Gastroesophageal sphincter (tissue), 4 donors: ENCODE results near the gene NSFL1C. TPM values are rescaled to one million over a fixed set of nuclear protein-coding genes. Genes with fewer than 3 reads are reported as not detected.
"Not testable (repeated sequence)": the region's sequence is repeated elsewhere in the genome, so short reads cannot be mapped to it uniquely, and the experiment has no call there.

Experiments used
- ATAC-seq: fragments of 150-250 bp; one replicate; pipeline ENCODE4 v1.9.1; 2016; ENCODE audit warnings: mild to moderate bottlenecking, moderate library complexity
- H3K27ac ChIP-seq, 4 donors: fragments of 200-600 bp; sonication (generic) in 3 of 4; 1 replicate in 3 of 4; 2 replicates in 1 of 4; pipeline ENCODE4 v1.5.1; 2016 to 2019
- H3K27me3 ChIP-seq: fragments of 200-600 bp; sonication (generic); one replicate; pipeline ENCODE4 v1.5.1; 2019
- H3K36me3 ChIP-seq, 2 donors: fragments of 200-600 bp; sonication (generic); one replicate each; pipeline ENCODE4 v1.5.1; 2019; ENCODE audit warnings: control low read depth in 1 of 2
- H3K4me1 ChIP-seq, 3 donors: fragments of 200-600 bp; sonication (generic); 1 replicate in 2 of 3; 2 replicates in 1 of 3; pipeline ENCODE4 v1.5.1; 2016 to 2019; ENCODE audit warnings: control low read depth in 2 of 3
- H3K4me3 ChIP-seq, 2 donors: fragments of 200-600 bp; sonication (generic); one replicate each; pipeline ENCODE4 v1.5.1; 2019; ENCODE audit warnings: mild to moderate bottlenecking in 1 of 2, moderate library complexity in 1 of 2
- H3K9me3 ChIP-seq, 3 donors: fragments of 200-600 bp; sonication (generic); one replicate each; pipeline ENCODE4 v1.5.1; 2017 to 2019; ENCODE audit warnings: control low read depth in 2 of 3
- CTCF ChIP-seq, 4 experiments: fragments of 200-600 bp in 2 of 4; fragments of 450-650 bp in 2 of 4; sonication (generic) in 1 of 4; IDR thresholded peaks; one replicate each; pipeline ENCODE4 v1.5.1; 2017 to 2019; ENCODE audit warnings: antibody characterized with exemption in 4 of 4, mild to moderate bottlenecking in 2 of 4, moderate library complexity in 2 of 4
- EP300 ChIP-seq: sonication (generic); formaldehyde crosslinking; IDR thresholded peaks from one replicate; pipeline ENCODE4 v1.6.1; 2017; ENCODE audit warnings: antibody characterized with exemption, mild to moderate bottlenecking
- POLR2A ChIP-seq, 2 donors: fragments of 450-650 bp; IDR thresholded peaks; one replicate each; pipeline ENCODE4 v1.6.1; 2017; ENCODE audit warnings: antibody characterized with exemption in 2 of 2, mild to moderate bottlenecking in 2 of 2, moderate library complexity in 1 of 2
- POLR2AphosphoS5 ChIP-seq: sonication (generic); formaldehyde crosslinking; IDR thresholded peaks from one replicate; pipeline ENCODE4 v1.6.1; 2017; ENCODE audit warnings: antibody characterized with exemption
- WGBS, 2 donors: methylation state at CpG; one replicate each; pipeline ENCODE4 v1.1.5; 2018; ENCODE audit warnings: low coverage in 1 of 2; 5-methylcytosine and 5-hydroxymethylcytosine counted together
- total RNA-seq, 4 donors: library from RNA; depleted of rRNA; stranded (reverse); fragments of >200 nt; gene quantifications; one replicate each; pipeline ENCODE4 v1.1.0, GENCODE V29; 2016

The NSFL1C gene
- total RNA-seq, 4 donors from 2014 or later = 48.8 to 64.1 (median 53.5) TPM

- Histone ChIP-seq H3K9me3 (peaks cover 0 to 12% (median 0%) of the 10 kb centered on the region in 3 donors), H3K36me3 (no peaks in the 10 kb centered on the region), H3K4me3 (no peak overlapping the region), H3K4me1 (no peaks in the 10 kb centered on the region), H3K27ac (no peak overlapping the region), H3K27me3 (peaks cover 39% of the 10 kb centered on the region)
- no peak for ATAC-seq
- no peak for TF ChIP-seq POLR2AphosphoS5
- 40% methylated on average over 1 of the region's 1 CpG; no CpG with 5 or more reads in 1 of the 2 donors for WGBS, 2 donors
Observed at GRCh38 chr20:1505871-1506270, 39.2 kb upstream of the NSFL1C start.

- H3K27me3 ChIP-seq = peaks cover 42% of the 10 kb centered on the region
- no peak overlapping the region for H3K4me3 ChIP-seq
- no peaks in the 10 kb centered on the region for H3K36me3 ChIP-seq
- no peaks in the 10 kb centered on the region for H3K4me1 ChIP-seq
- WGBS, 2 donors = 77 to 82% methylated on average over 3 of the region's 3 CpGs
- no peak overlapping the region for H3K27ac ChIP-seq
- TF ChIP-seq EP300 = no peak
- TF ChIP-seq POLR2AphosphoS5 = no peak
- TF ChIP-seq POLR2A (IDR thresholded peaks at IDR 0.05) = no peak
- no peak for ATAC-seq
- peaks cover 0 to 12% (median 0%) of the 10 kb centered on the region in 3 donors for H3K9me3 ChIP-seq
Observed at GRCh38 chr20:1505361-1505760, 38.7 kb upstream of the NSFL1C start.

GRCh38 chr20:1503564-1504227, 37.0 kb upstream of the NSFL1C start:
- Histone ChIP-seq H3K36me3 (no peaks in the 10 kb centered on the region), H3K27ac (no peak overlapping the region), H3K4me1 (no peaks in the 10 kb centered on the region), H3K27me3 (peaks cover 43% of the 10 kb centered on the region), H3K4me3 (no peak overlapping the region), H3K9me3 (peaks cover 0 to 12% (median 0%) of the 10 kb centered on the region in 3 donors)
- peak; percentile 69 for ATAC-seq
- 5 to 6% methylated on average over 6 to 8 of the region's 8 CpGs for WGBS, 2 donors
- TF ChIP-seq CTCF (IDR thresholded peaks at IDR 0.05) (peak in 3 of 4 experiments; percentile 57 to 62 (median 60)), POLR2AphosphoS5 (no peak)

- no peak for ATAC-seq
- Histone ChIP-seq H3K9me3 (peaks cover 0 to 12% (median 0%) of the 10 kb centered on the region in 3 donors), H3K36me3 (no peaks in the 10 kb centered on the region), H3K27ac (no peak overlapping the region), H3K4me3 (no peak overlapping the region), H3K27me3 (peaks cover 22% of the 10 kb centered on the region), H3K4me1 (no peaks in the 10 kb centered on the region)
- TF ChIP-seq CTCF (IDR thresholded peaks at IDR 0.05) (no peak), EP300 (no peak), POLR2A (IDR thresholded peaks at IDR 0.05) (no peak), POLR2AphosphoS5 (no peak)
- WGBS, 2 donors = 0 to 29% methylated on average over 1 to 3 of the region's 3 CpGs
Observed at GRCh38 chr20:1500496-1500895, 33.8 kb upstream of the NSFL1C start.

GRCh38 chr20:1499528-1500420, 33.1 kb upstream of the NSFL1C start:
- Histone ChIP-seq H3K27me3 (peaks cover 17% of the 10 kb centered on the region), H3K27ac (no peak overlapping the region), H3K9me3 (peaks cover 0 to 12% (median 0%) of the 10 kb centered on the region in 3 donors), H3K4me3 (no peak overlapping the region), H3K36me3 (no peaks in the 10 kb centered on the region), H3K4me1 (no peaks in the 10 kb centered on the region)
- no peak for ATAC-seq
- TF ChIP-seq POLR2AphosphoS5 (no peak), CTCF (IDR thresholded peaks at IDR 0.05) (no peak), EP300 (no peak), POLR2A (IDR thresholded peaks at IDR 0.05) (no peak)
- WGBS, 2 donors = 75 to 82% methylated on average over 3 to 4 of the region's 8 CpGs

- H3K27ac ChIP-seq, ATAC-seq, H3K36me3 ChIP-seq, H3K4me3 ChIP-seq, H3K9me3 ChIP-seq, H3K4me1 ChIP-seq: not testable (repeated sequence)
- 95 to 100% methylated on average over 1 to 5 of the region's 5 CpGs for WGBS, 2 donors
- peaks cover 23% of the 10 kb centered on the region for H3K27me3 ChIP-seq
Observed at GRCh38 chr20:1497371-1497770, 30.7 kb upstream of the NSFL1C start.
